GM12878 (cell line): ENCODE measurements around the gene KIFC3. TPM values are rescaled to one million over a fixed set of nuclear protein-coding genes. Genes with fewer than 3 reads are reported as not detected.

Experiments used
- ATAC-seq: fragments of 200-7000 bp; cut with Tn5 transposase; 3 replicates; pipeline ENCODE4 v1.9.1; 2020; ENCODE audit warnings: mild to moderate bottlenecking, moderate library complexity
- BruUV-seq: library from RNA; stranded (reverse); fragments of 400-500 nt; replicated peaks from 2 replicates; lab custom pipeline; 2021; lab: Mats Ljungman, UMichigan
- CTCF ChIA-PET: fragments of 300-600 bp; sonication (Branson Sonifier 250); formaldehyde crosslinking; extraction: SDS; loops from one replicate; lab custom pipeline; 2021; ENCODE audit warnings: inconsistent platforms; lab: Yijun Ruan, JAX
- POLR2A ChIA-PET: fragments of 350-600 bp; formaldehyde crosslinking; extraction: SDS; loops from one replicate; lab custom pipeline; 2021; ENCODE audit warnings: inconsistent platforms; lab: Charles Lee
- RAD21 ChIA-PET: fragments of 300-600 bp; sonication (Branson Sonifier 250); formaldehyde crosslinking; loops from one replicate; lab custom pipeline; 2023; ENCODE audit warnings: antibody characterized with exemption; ENCODE audit not compliant: unreplicated experiment; lab: Charles Lee
- SMC1A ChIA-PET: fragments of 300-600 bp; sonication (Branson Sonifier 250); formaldehyde crosslinking; loops from one replicate; lab custom pipeline; 2023; ENCODE audit not compliant: unreplicated experiment, uncharacterized antibody; lab: Charles Lee
- DNase-seq: peaks from one replicate; pipeline ENCODE4 v3.0.0-alpha.2; 2011; ENCODE audit warnings: low read depth, low spot score
- FAIRE-seq: peaks from 3 replicates; lab custom pipeline; 2011; peaks lifted over from hg19 to GRCh38; lab: Jason Lieb, UNC
- H2AFZ ChIP-seq: 2 replicates; pipeline ENCODE4 v1.6.0; 2011; ENCODE audit warnings: low read depth, low read length, control low read depth; ENCODE audit not compliant: control insufficient read depth
- H3K27ac ChIP-seq: 2 replicates; pipeline ENCODE4 v1.5.1; 2011; ENCODE audit warnings: control low read depth; ENCODE audit not compliant: control insufficient read depth, insufficient read depth
- H3K27me3 ChIP-seq, 2 experiments: replicated peaks in 1 of 2; 2 replicates each; pipeline versions ENCODE4 v1.6.0 to v1.6.1; 2011; ENCODE audit warnings: low read length in 1 of 2; ENCODE audit not compliant: control insufficient read depth in 2 of 2, insufficient read depth in 2 of 2
- H3K36me3 ChIP-seq, 2 experiments: 2 replicates each; pipeline ENCODE4 v1.5.1; 2011; ENCODE audit warnings: low read length in 1 of 2; ENCODE audit not compliant: control insufficient read depth in 2 of 2, insufficient read depth in 2 of 2
- H3K4me1 ChIP-seq: 2 replicates; pipeline ENCODE4 v1.6.1; 2011; ENCODE audit warnings: mild to moderate bottlenecking, low read length, moderate library complexity, mixed read lengths; ENCODE audit not compliant: control insufficient read depth, insufficient read depth
- H3K4me2 ChIP-seq: 2 replicates; pipeline ENCODE4 v1.6.0; 2011; ENCODE audit warnings: control low read depth; ENCODE audit not compliant: control insufficient read depth, insufficient read depth
- H3K4me3 ChIP-seq: fragments of 200-600 bp; sonication (generic); 2 replicates; pipeline ENCODE4 v1.5.1; 2016
- H3K79me2 ChIP-seq: 2 replicates; pipeline ENCODE4 v1.6.0; 2011; ENCODE audit warnings: low read length; ENCODE audit not compliant: control insufficient read depth, insufficient read depth
- H3K9ac ChIP-seq: 2 replicates; pipeline ENCODE4 v1.8.0; 2011; ENCODE audit warnings: low read length, control low read depth, mixed read lengths; ENCODE audit not compliant: control insufficient read depth, insufficient read depth
- H3K9me3 ChIP-seq: replicated peaks from 3 replicates; pipeline ENCODE4 v1.5.1; 2011; ENCODE audit warnings: mild to moderate bottlenecking, low read length; ENCODE audit not compliant: control insufficient read depth, insufficient read depth
- H4K20me1 ChIP-seq: 2 replicates; pipeline ENCODE4 v1.6.0; 2011; ENCODE audit not compliant: control insufficient read depth, insufficient read depth
- BCL11A ChIP-seq: IDR thresholded peaks from 2 replicates; pipeline ENCODE4 v1.6.1; 2011; ENCODE audit warnings: low read depth, low read length
- BHLHE40 ChIP-seq, 2 experiments: fragments of 450-650 bp in 1 of 2; IDR thresholded peaks; 2 replicates each; pipeline ENCODE4 v1.6.1; 2011 to 2017; ENCODE audit warnings: low read depth in 2 of 2, borderline replicate concordance in 1 of 2, improper control_type of control experiment in 1 of 2, low read length in 1 of 2, mild to moderate bottlenecking in 1 of 2
- CBFB ChIP-seq: IDR thresholded peaks from 2 replicates; pipeline ENCODE4 v1.6.1; 2016; ENCODE audit warnings: antibody characterized with exemption, low read depth
- ELK1 ChIP-seq: IDR thresholded peaks from 2 replicates; pipeline ENCODE4 v1.6.1; 2012; ENCODE audit warnings: low read depth, low read length, improper control_type of control experiment
- FOS ChIP-seq: IDR thresholded peaks from 3 replicates; pipeline ENCODE4 v1.6.1; 2011; ENCODE audit warnings: borderline replicate concordance; ENCODE audit not compliant: insufficient read length; ENCODE audit errors: extremely low read depth
- KLF5 ChIP-seq: fragments of 450-650 bp; IDR thresholded peaks from 2 replicates; pipeline ENCODE4 v1.6.1; 2014; ENCODE audit warnings: mild to moderate bottlenecking; ENCODE audit not compliant: partially characterized antibody
- NFXL1 ChIP-seq: fragments of 450-650 bp; IDR thresholded peaks from 2 replicates; pipeline ENCODE4 v1.6.1; 2017; ENCODE audit warnings: antibody characterized with exemption, mild to moderate bottlenecking, borderline replicate concordance
- NR2C2 ChIP-seq: IDR thresholded peaks from 2 replicates; pipeline ENCODE4 v1.6.1; 2011; ENCODE audit warnings: borderline replicate concordance, low read depth; ENCODE audit not compliant: control insufficient read depth, insufficient read length
- RELA ChIP-seq: fragments of 450-650 bp; IDR thresholded peaks from 2 replicates; pipeline ENCODE4 v1.8.0; 2014; ENCODE audit warnings: borderline replicate concordance; ENCODE audit not compliant: partially characterized antibody
- STAT3 ChIP-seq: IDR thresholded peaks from 2 replicates; pipeline ENCODE4 v1.6.1; 2011; ENCODE audit warnings: low read depth, low read length, improper control_type of control experiment
- WGBS: methylation state at CpG from one replicate; pipeline ENCODE4 v1.1.6; 2016; ENCODE audit warnings: low lambda C conversion rate; ENCODE audit not compliant: insufficient replicate concordance, insufficient coverage; ENCODE audit errors: missing lambda C conversion rate; 5-methylcytosine and 5-hydroxymethylcytosine counted together
- in situ Hi-C: fragments of 300-500 bp; cut with MboI; formaldehyde crosslinking; loops from 9 replicates; pipeline ENCODE4 v1.14.3; 2018; ENCODE audit warnings: mixed read lengths
- intact Hi-C: fragments of 100-400 bp; cut with micrococcal nuclease; formaldehyde crosslinking; loops from one replicate; pipeline ENCODE4 v1.14.2; 2022; ENCODE audit not compliant: unreplicated experiment
- polyA plus RNA-seq, 11 experiments: library from polyadenylated mRNA; depleted of rRNA in 4 of 11; unstranded in 6 of 11; stranded (reverse) in 5 of 11; fragments of >200 nt; fragmentation: Nextera tagmentation in 4 of 11; fragmentation: Illumina TruSeq in 1 of 11; extraction: Ambion mirVana in 4 of 11; extraction: Trizol in 1 of 11; gene quantifications; 1 replicate in 1 of 11; 2 replicates in 10 of 11; pipeline versions ENCODE4 v1.2.1 to v1.2.3, GENCODE V29; 2011 to 2016; ENCODE audit warnings: inconsistent platforms in 2 of 11, missing spikeins in 2 of 11, low read depth in 1 of 11
- total RNA-seq, 4 experiments: library from RNA; depleted of rRNA in 3 of 4; stranded (reverse); fragments of >200 nt in 3 of 4; fragmentation: Illumina TruSeq in 1 of 4; extraction: Trizol in 1 of 4; gene quantifications; 2 replicates each; pipeline versions ENCODE4 v1.2.1 to v1.2.3, GENCODE V29; 2013 to 2021

Gene KIFC3
- total and polyA plus RNA-seq, 10 of the 15 experiments (the other 5 are each of a cell fraction or from before 2014, with no cell fraction given) = 0.22 to 1.3 (median 0.26) TPM; not detected in 3

- Histone ChIP-seq H2AFZ (no peak overlapping the region), H3K27me3 (no peaks in the 10 kb centered on the region), H3K36me3 (0 out of 4 replicates have a peak, but pooled peaks cover 0 to 2% of the 10 kb centered on the region in 2 experiments), H3K9ac (no peak overlapping the region), H4K20me1 (no peaks in the 10 kb centered on the region), H3K4me3 (no peak overlapping the region), H3K27ac (no peak overlapping the region), H3K4me1 (peaks cover 10% of the 10 kb centered on the region), H3K79me2 (peaks cover 1% of the 10 kb centered on the region), H3K9me3 (no peaks in the 10 kb centered on the region), H3K4me2 (no peak overlapping the region)
- ChIA-PET CTCF (interaction anchor here (0.6 to 1.4 kb wide), 2 partner anchors 16 to 627 kb away, joined by 3 read pairs; no protein-coding TSS in a partner anchor), SMC1A (interaction anchor here (1.0 kb wide), 1 partner anchor 189 kb away, joined by 3 read pairs; no protein-coding TSS in a partner anchor), RAD21 (no interaction called here), POLR2A (no interaction called here)
- TF ChIP-seq BHLHE40 (IDR thresholded peaks at IDR 0.05; ENCODE audit: borderline replicate concordance in 1 of 2, low read depth in 2 of 2, low read length in 1 of 2) (no peak), FOS (no peak), RELA (no peak), KLF5 (no peak)
- WGBS = 81% methylated on average over 21 of the region's 24 CpGs
- no peak for ATAC-seq
- intact Hi-C loops (no loop called here), in situ Hi-C loops (no loop called here)
- DNase-seq = no peak
- no TSS peak for BruUV-seq
- no peak for FAIRE-seq
Observed at GRCh38 chr16:57740423-57741071, 61.7 kb downstream of the KIFC3 start.

DNA sequence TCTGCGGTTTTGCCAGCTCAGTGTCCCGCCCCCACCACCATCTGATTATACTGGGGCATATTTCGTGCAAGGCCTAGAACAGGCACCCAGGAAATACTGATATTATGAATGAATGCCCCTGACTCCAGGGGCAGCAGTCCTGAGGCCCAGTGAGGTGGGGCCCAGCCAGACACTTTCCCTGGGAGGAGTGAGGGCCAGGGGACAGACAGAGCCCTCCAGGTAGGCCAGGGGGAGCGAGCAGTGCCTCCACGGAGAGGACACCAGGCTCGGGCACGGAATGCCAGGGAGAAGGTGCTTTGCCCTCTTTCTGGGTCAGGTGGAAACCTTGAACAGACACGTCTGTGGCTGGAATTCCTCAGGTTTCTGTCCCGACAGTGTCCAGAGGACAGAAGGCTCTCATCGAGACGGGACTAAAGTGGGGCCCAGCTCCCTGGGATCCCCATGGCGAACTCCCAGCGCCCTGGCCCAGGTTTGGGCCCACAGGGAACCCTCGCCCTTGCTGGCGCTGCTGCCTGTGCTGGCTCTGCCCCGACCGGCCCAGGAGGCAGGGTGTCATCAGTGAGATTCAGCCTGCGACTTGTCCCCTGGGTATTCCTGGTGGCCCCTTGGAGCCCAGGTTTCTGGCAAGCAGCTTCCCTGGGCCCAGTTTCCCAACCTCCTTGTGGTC, 62.4 kb downstream of the KIFC3 start:
- Histone ChIP-seq H3K9ac (no peak overlapping the region), H3K9me3 (no peaks in the 10 kb centered on the region), H3K27me3 (no peaks in the 10 kb centered on the region), H3K4me3 (no peak overlapping the region), H2AFZ (no peak overlapping the region), H4K20me1 (no peaks in the 10 kb centered on the region), H3K79me2 (peaks cover 3% of the 10 kb centered on the region), H3K4me1 (peaks cover 10% of the 10 kb centered on the region), H3K36me3 (0 out of 4 replicates have a peak, but pooled peaks cover 0 to 2% of the 10 kb centered on the region in 2 experiments), H3K4me2 (no peak overlapping the region), H3K27ac (no peak overlapping the region)
- 89% methylated on average over 18 of the region's 18 CpGs for WGBS
- intact Hi-C loops = loop anchor here (5.0 kb wide), 2 partner anchors 138 to 163 kb away; no protein-coding TSS in a partner anchor
- ChIA-PET SMC1A (no interaction called here), CTCF (interaction anchor here (0.6 to 1.4 kb wide), 3 partner anchors 17 to 627 kb away, joined by 3 read pairs; no protein-coding TSS in a partner anchor), RAD21 (no interaction called here), POLR2A (no interaction called here)
- in situ Hi-C loops = no loop called here
- no peak for ATAC-seq
- no TSS peak for BruUV-seq
- FAIRE-seq = no peak
- DNase-seq = no peak
- TF ChIP-seq CBFB (no peak), BCL11A (no peak), NR2C2 (no peak), BHLHE40 (IDR thresholded peaks at IDR 0.05; ENCODE audit: borderline replicate concordance in 1 of 2, low read depth in 2 of 2, low read length in 1 of 2) (no peak), ELK1 (no peak), STAT3 (no peak), NFXL1 (no peak)
